GDM1 (cell line): Measurements from ENCODE around the gene SGF29.
"Not testable (repeated sequence)": the region's sequence is repeated elsewhere in the genome, so short reads cannot be mapped to it uniquely, and the experiment has no call there.

ENCODE experiments used
- DNase-seq: peaks from one replicate; lab custom pipeline; 2025; lab: John Stamatoyannopoulos, UW

Gene SGF29

DNA sequence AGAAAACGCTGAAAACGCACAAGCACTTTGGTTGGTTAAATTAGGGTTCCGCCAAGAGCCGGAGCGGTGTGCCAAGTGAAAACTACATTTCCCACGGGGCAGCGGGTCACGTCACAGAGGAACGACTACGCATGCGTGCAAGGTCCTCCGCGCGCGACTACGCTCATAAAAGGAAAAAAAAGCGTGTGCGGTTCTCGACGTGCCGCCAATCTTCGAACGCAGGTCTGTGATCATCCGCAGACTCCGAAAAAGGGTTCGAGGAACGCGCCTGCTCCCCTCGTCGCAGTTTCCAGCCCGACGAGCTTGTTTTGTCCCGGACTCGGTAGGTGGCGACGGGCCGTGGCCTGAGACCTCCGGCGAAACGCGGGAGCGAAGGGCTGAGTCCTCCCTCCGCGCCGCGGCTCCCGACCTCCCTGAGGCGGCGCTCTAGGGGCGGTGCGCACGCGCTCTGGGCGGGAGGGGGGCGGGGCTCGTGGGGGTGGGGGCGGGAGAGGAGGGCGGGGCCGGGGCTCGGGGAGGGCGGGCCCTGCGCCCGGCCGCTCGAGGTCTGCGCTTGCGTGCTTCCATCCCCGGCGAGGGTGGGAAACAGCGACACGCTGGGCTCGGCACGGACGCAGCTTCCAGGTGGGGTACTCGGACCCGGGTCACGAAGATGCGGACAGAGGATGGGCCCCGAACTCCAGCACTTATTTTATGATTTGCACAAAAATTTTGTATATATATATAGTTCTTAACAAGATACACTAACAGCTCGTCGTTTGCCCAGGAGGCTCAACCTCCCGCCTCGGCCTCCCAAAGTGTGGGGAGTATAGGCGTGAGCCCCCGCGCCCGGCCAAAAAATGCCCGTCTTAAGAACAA, at the start of gene SGF29:
SGF29 (plus strand) TSS at position 145 of the 858 bp plus-strand sequence. CDS start 27,150 bp downstream, outside the sequence.
- DNase-seq = peak; percentile 90

DNA sequence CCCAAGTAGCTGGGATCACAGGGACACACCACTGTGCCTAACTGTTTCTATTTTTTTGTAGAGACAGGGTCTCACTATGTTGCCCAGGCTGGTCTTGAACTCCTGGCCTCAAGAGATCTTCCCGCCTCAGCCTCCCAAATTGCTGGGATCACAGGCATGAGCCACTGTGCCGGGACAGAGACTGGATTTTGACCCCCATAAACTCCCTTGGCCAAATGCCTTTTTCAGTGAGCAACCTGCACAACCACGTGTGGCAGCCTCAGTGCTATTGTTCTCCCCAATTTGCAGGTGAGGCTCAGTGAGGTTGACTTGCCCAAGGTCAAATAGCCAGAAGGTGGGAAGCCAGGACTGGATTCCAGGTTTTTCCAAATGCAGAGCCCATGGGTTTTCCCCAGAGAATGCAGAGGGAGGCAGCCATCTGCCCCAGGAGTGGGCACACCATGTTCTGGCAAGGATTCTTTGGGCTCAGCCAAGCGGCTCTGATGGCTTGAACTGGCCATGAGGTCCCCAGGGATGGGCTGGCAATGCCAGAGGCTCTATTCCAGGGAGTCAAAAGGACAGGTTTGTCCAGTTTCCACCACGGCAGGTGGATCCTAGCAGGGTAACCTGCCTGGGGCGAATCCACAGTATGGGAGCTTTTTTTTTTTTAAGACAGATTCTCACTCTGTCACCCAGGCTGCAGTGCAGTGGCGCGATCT, 48.9 kb upstream of the SGF29 start:
- no peak for DNase-seq

DNA sequence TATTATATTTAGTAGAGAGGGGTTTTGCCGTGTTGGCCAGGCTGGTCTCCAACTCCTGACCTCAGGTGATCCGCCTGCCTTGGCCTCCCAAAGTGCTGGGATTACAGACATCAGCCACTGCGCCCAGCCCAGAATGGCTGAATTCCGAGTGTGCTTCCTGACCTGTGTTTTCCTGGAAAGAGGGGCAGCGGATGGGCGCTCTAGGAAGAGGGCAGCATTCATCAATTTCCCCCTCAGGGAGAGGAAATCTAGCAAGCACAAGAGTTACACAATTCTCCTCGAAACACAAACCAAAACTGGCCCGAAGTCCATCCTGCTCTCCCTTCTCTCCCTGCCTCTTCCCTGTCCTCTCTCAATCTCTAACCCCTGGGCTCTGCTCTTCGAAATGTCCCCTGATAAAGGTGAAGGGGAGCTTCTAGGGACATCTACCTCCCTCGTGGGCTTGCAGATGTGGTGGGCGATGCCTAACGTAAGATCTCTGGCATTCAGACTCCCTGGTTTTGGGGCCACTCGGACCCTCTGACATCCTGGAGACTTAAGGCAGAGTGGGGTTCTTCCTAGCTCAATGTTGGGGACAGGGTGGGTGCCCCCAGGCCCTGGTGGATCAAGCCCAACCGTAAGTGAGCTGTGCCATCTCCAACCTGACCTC, 48.1 kb upstream of the SGF29 start:
- no peak for DNase-seq

DNA sequence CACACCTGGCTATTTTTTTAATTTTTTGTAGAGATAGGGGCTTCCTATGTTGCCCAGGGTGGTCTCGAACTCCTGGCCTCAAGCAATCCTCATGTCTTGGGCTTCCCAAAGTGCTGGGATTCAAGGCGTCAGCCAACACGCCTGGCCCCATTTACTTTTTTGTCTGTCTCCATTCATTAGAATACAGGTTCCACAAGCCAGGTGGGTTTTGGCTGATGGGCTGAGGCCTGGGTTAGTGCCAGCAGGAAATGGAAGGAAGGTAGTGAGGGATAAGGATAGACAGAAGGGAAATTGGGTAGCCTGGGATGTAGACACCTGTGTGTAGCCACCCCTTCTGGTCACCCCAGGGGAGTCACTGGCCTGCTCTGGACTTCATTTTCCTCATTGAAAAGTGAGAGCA, 42.7 kb upstream of the SGF29 start:
- DNase-seq = no peak

DNA sequence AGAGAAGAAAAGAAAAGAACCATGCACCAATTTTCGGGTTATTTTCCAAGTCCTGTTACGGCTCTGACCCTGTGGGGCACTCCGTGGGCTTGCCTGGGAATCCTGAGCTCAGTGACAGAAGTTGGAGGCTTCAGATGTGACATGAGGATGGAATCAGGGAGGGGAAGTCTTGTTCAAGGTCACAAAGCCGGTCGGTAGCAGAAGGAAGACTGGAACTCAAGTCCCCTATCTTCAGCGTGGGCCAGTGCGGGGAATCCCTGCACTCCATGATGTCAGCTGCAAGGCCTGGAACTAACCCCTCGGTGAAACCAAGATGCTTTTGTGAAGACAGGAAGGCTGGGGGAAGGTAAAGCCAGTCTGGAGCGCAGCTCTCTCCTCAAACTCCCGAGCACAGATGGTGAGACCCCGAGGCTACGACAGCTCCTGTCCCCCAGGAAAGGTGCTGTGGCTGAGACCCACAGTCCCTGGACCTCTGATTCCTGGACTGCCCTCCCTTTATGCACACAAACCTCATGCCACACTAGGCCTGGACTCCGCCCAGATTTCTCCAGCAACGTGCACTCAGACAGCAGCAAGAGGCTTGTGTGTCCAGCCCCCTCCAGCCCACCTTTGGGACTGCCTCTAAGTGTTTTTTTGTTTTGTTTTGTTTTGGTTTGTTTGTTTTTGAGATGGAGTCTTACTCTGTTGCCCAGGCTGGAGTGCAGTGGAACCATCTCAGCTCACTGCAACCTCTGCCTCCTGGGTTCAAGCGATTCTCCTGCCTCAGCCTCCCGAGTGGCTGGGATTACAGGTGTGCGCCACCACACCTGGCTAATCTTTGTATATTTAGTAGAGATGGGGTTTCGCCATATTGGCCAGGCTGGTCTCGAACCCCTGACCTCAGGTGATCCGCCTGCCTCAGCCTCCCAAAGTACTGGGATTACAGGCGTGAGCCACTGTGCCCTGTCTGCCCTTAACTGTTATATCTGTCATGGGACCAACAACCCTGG, 41.6 kb upstream of the SGF29 start:
- no peak for DNase-seq

DNA sequence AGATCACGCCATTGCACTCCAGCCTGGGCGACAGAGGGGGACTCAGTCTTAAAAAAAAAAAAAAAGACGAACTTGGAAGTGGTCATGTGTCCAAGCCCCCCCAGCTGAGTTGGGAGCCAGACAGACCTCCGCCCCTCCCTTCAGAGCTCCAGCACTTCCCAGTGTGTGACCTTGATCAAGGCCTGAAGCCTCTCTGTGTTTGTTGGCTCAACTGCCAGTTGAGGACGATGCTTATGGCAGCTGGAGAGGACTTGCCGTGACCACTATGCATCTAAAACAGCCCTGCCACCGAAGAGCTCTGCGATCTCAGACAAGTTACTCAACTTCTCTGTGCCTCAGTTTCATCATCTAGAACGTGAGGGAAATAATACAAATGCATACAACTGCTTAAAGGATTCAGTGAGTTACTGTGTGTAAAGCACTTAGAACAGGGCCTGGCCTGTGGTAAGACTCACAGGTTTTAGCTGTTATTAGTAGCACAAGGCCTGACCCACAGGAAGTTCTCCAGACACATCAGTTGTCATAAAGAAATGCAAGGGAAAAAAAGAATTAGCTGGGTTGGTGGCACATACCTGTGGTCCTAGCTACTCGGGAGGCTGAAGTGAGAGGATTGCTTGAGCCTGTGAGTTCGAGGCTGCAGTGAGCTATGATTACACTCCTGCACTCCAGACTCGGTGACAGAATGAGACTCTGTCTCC, 40.1 kb upstream of the SGF29 start:
- no peak for DNase-seq

DNA sequence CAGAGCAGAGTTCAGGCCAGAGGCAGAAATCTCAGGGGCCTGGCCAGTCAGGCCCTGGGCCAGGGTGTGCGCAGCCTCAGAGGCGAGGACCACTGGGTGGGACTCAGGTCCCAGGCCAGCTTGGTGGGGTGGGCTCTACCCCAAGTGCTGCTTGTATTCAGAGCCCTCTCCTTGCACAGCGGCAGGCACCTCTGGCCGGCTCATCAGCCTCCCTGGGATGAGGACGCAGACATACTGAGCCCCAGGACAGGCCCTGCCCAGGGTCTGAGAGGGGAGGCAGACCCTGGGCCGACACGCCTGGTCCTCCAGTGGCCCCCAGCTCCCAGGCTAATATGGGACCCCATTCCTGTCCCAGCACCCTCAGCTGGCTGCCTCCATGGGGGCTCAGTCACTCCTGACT, 39.5 kb upstream of the SGF29 start:
- no peak for DNase-seq

DNA sequence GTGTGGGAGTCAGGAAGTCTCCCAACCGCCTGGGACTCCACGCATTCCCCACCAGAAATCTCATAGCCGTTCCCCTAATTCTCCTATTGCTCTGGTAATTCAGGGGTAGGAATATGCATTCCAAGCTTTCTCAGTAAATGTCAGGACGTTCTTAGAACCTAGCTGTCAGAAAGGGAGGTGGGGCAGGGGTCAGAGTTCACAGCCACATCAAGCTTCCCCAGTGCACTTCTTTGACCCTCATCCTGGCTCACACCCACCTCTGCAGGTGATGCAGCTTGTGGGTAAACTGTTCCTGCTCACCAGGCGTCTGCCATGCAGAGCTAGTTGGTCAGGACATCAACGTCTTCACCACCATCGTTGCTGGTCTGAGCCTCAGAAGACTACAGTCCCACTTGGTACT, 33.0 kb upstream of the SGF29 start:
- no peak for DNase-seq

DNA sequence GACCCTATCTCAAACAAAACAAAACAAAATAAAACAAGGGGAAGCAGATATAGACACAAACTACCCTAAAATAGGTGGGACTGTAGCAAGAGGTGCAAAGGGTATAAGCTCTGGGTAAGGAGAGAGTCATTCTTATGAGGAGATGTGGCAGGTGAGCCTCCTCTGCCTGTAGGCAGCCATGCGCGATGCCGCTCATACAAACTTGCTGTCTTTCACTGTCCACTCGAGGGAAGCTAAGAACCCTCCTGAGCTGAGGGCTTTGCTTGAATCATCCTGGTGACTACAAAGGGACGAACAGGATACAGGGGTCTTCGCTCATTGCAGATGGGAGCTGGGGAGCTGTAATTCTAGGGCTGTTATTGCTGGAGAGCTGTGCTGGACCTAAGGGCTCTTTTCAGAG, 32.3 kb upstream of the SGF29 start:
- no peak for DNase-seq

DNA sequence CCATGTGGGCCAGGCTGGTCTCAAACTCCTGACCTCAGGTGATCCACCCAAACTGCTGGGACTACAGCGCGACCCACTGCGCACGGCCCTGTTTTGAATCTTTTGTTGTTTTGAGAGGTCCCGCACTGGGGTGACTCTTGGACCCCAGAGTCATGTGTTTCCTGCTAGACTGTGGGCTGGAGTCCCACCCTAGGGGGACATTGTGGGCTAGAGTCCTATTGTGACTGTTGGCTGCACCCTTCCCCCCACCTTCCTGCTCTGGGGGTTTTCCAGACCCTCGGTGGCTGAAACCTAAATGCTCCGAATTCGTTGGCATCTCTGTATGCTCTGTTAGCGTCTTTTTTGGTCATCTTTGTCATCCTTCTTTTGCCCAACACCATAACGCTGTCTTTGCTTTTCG, 30.9 kb upstream of the SGF29 start:
- DNase-seq = no peak

DNA sequence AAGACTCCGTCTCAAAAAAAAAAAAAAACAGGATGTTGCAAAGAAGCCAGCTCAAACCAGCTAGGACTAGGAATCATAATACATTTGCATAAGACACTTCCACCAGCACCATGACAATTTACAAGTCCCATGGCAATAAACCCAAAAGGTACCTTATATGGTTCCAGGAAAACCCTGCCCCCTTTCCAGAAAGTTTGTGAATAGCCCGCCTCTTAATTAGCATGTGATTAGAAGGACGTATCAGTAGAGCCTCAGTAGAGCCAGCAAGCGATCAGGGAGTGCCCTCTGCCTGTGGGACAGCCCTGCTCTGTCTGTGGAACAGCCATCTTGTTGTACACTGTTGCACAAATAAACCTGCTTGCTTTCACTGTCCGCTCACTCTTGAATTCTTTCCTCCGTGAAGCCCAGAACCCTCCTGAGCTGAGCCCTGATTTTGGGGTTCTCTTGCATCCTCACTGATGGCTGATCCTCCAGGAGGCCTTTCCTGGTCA, 29.0 kb upstream of the SGF29 start:
- no peak for DNase-seq

DNA sequence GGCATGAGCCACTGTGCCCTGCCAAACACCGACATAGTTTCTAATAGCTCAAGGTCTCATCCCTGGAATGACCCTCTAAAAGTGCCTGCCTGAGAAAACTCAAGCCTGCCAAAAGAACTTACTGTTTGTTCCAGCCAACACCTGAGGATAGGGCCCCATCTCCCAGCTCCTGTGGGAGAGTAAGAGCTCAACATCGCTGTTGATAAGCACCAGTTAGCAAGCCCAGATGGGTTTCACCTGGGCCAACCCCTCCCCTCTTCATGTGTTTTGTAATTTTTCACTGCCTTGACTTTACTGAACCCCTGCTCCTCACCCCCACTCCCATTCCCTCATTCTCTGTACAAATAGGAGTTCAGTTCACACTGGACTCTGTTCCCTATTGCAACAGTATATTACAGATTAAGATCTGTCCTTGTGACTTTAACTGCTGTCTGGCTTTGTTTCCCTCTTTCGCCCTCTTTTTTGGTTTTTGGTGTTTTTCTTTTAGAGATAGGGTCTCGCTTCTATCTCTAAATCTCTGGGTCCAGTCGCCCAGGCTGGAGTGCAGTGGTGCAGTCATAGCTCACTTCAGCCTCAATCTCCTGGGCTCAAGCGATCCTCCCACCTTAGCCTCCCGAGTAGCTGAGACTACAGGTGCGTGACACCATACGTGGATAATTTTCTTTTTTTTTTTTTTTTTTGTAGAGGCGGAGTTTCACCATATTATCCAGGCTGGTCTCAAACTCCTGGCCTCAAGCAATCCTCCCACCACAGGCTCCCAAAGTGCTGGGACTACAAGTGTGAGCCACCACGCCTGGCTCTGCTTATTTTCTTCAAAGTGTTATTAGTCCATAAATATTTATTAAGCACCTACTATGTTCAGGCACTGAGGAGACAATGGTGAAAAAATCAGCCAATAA, 27.3 kb upstream of the SGF29 start:
- DNase-seq = no peak

DNA sequence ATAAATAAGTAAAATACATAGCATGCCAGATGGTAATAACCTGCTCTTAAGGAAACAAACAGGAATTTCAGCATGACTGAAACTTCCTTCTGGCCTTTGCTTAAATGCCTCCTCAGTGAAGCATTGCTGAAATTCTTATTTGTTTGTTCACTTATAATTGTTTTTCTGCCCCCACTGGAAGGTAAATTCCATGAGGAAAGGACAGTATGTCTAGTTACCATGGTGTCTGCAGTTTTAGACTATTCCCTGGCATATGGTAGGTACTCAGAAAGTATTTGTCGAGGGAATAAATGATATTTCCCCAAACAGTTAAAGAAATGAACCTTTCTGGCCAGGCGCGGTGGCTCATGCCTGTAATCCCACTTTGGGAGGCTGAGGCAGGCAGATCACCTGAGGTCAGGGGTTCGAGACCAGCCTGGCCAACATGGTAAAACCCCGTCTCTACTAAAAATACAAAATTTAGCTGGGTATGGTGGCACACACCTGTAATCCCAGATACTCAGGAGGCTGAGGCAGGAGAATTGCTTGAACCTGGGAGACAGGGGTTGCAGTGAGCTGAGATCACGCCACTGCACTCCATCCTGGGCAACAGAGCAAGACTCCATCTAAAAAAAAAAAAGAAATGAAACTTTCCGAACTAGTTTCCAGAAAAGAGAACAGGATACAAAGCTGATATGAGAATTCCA, 26.5 kb upstream of the SGF29 start:
- DNase-seq = not testable (repeated sequence)

DNA sequence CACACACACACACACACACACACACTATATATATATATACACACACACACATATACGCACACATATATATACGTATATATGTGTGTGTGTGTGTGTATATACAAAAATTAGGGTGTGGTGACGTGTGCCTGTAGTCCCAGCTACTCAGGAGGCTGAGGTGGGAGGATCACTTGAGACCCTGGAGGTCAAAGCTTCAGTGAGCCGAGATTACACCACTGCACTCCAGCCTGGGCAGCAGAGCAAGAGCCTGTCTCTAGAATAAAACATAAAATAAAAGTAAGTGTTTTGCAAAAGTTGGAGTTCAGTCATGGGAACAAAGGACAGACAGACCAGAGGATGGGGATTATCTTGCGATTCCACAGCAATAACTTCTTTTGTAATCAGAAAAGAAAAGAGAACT, 25.7 kb upstream of the SGF29 start:
- no peak for DNase-seq

DNA sequence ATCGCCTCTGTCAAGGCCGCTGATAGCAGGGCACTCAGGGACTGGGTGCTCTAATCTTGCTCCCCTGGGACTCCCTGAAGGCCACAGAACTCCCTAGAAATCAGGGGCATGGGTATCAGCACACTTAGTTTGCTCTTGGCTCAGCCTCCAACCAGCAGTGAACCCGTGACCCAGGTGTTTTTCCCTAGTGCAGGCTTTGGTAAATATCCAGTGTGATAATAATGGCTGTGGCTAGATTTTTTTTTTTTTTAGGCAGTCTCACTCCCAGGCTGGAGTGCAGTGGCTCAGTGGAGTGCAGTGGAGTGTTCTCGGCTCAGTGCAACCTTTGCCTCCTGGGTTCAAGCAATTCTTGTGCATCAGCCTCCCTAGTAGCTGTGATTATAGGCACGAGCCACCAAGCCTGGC, 25.3 kb upstream of the SGF29 start:
- DNase-seq = no peak

DNA sequence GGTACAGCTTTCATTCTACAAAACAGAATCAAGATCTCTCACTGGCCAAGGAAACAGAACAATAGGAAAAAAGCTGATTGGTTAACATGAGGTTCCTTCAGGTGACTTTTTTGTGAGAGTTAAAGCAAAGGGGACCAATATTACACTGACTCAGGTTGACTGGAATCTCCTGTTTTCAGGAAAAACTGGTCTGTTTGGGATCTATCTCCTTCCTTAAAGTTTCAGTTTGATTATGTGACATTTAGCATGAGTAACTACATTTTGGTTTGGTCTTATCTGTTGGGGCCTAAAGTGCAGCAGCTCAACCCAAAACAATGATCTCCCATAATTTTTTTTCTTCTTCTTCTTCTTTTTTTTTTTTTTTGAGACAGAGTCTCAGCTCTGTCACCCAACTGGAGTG, 24.6 kb upstream of the SGF29 start:
- DNase-seq = no peak

DNA sequence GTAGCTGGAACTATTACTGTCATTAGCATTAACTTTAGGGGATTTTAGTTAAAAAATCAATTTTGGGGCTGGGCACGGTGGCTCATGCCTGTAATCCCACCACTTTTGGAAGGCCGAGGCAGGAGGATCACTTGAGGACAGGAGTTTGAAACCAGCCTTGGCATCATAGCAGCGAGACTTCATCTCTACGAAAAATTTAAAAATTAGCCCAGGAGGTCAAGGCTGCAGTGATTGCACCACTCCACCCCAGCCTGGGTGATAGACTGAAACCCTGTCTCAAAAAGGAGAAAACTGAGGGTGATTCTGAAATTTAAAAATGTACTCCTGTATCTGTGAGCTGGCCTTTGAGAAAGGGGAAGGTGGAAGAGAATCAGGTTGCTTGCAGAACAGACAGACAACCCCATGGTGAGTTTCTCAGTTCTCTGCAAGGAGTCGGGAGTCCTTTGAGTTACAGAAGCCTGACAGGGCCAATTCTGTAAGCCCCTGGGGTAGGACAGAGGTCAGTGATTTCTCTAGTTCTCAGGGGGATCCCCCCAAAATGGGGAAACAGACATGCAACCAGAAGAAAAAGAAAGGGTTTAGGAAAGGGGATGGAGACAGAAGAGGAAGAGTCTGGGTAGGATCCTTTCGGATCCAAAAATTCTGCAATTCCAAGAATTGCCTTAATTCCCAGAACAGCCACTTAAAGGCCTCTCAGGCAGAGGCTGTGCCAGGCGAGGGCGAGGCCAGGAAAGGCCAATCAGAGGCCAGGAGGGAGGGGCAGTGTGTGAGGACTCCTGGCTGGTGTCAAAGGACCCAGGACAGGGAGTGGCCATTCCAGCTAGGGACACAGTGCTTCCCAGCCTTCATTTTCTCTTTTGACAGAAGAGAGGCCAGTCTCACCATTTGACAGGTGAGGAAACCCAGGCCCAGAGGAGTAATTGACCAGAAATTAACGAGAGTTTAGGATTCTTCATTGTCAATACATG, 21.7 kb upstream of the SGF29 start:
- no peak for DNase-seq
